ENCODE measurements around the gene WNT9B. TPM values are rescaled to one million over a fixed set of nuclear protein-coding genes. Genes with fewer than 3 reads are reported as not detected.
"Not testable (repeated sequence)": the region's sequence is repeated elsewhere in the genome, so short reads cannot be mapped to it uniquely, and the experiment has no call there.

Gene WNT9B
- total RNA-seq, 1 donor from 2014 or later, result not detected

DNA sequence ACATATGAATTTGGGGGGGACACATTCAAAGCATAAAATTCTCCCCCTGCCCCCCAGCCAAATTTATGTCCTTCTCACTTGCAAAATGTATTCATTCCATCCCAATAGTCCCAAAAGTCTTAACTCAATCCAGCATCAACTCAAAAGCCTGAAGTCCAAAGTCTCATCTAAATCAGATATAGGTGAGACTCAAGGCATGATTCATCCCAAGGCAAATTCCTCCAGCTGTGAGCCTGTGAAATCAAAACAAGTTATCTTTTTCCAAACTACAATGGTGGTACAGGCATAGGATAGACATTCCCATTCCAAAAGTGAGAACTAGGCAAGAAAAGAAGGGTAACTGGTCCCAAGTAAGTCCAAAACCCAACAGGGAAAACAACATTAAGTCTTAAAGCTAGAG lies 65.7 kb downstream of the WNT9B start:
- no peak overlapping the region for H3K27ac ChIP-seq (ENCODE audit: low read depth, low read length)
- H3K9me3 ChIP-seq (ENCODE audit: control insufficient read depth in 3 of 3, low read length in 3 of 3), result no peaks in the 10 kb centered on the region
- no peaks in the 10 kb centered on the region for H3K27me3 ChIP-seq (ENCODE audit: control insufficient read depth in 3 of 3, insufficient read depth in 3 of 3, low read length in 3 of 3)
- no peaks in the 10 kb centered on the region for H3K4me1 ChIP-seq (ENCODE audit: control insufficient read depth in 3 of 3, insufficient read depth in 3 of 3, low read length in 3 of 3)
- no peak overlapping the region for H3K9ac ChIP-seq (ENCODE audit: low read depth in 1 of 3, low read length in 3 of 3)
- H3K4me3 ChIP-seq (ENCODE audit: low read length in 3 of 3), result no peak overlapping the region
- H3K36me3 ChIP-seq (ENCODE audit: control insufficient read depth in 3 of 3, insufficient read depth in 3 of 3, low read length in 3 of 3), result no peaks in the 10 kb centered on the region

DNA sequence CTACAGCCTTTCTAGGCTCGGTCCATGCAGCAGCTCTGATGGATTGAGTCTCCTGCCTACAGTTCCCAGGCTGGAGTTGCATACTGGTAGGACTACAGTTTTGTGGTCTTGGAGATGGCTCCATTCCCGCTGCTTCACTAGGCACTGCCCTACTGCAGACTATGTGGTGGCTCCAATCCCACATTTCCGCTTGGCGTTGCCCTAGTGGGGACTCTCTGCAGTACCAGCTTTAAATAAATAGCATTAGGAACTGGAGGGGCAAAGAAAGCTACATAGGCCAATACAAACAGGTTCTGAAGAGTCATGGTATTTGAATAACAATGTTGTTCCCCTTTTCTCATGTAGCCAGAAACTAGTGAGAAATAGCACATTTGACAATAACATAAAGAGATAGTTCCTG lies 66.1 kb downstream of the WNT9B start:
- no peaks in the 10 kb centered on the region for H3K27me3 ChIP-seq (ENCODE audit: control insufficient read depth in 3 of 3, insufficient read depth in 3 of 3, low read length in 3 of 3)
- no peak overlapping the region for H3K27ac ChIP-seq (ENCODE audit: low read depth, low read length)
- H3K9ac ChIP-seq (ENCODE audit: low read depth in 1 of 3, low read length in 3 of 3), result no peak overlapping the region
- H3K4me1 ChIP-seq (ENCODE audit: control insufficient read depth in 3 of 3, insufficient read depth in 3 of 3, low read length in 3 of 3), result peaks cover 0 to under 1% (median 0%) of the 10 kb centered on the region in 3 donors
- H3K36me3 ChIP-seq (ENCODE audit: control insufficient read depth in 3 of 3, insufficient read depth in 3 of 3, low read length in 3 of 3), result no peaks in the 10 kb centered on the region
- no peak overlapping the region for H3K4me3 ChIP-seq (ENCODE audit: low read length in 3 of 3)
- H3K9me3 ChIP-seq (ENCODE audit: control insufficient read depth in 3 of 3, low read length in 3 of 3), result no peaks in the 10 kb centered on the region

DNA sequence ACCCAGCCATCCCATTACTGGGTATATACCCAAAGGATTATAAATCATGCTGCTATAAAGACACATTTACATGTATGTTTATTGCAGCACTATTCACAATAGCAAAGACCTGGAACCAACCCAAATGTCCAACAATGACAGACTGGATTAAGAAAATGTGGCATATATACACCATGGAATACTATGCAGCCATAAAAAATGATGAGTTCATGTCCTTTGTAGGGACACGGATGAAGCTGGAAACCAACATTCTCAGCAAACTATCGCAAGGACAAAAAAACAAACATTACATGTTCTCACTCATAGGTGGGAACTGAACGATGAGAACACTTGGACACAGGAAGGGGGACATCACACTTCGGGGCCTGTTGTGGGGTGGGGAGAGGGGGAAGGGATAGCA lies 70.6 kb downstream of the WNT9B start:
- peaks cover 9 to 25% (median 12%) of the 10 kb centered on the region in 3 donors for H3K4me1 ChIP-seq (ENCODE audit: control insufficient read depth in 3 of 3, insufficient read depth in 3 of 3, low read length in 3 of 3)
- H3K36me3 ChIP-seq (ENCODE audit: control insufficient read depth in 3 of 3, insufficient read depth in 3 of 3, low read length in 3 of 3); H3K27ac ChIP-seq (ENCODE audit: low read depth, low read length); H3K9ac ChIP-seq (ENCODE audit: low read depth in 1 of 3, low read length in 3 of 3); H3K27me3 ChIP-seq (ENCODE audit: control insufficient read depth in 3 of 3, insufficient read depth in 3 of 3, low read length in 3 of 3); H3K9me3 ChIP-seq (ENCODE audit: control insufficient read depth in 3 of 3, low read length in 3 of 3): not testable (repeated sequence)
- peak overlapping the region in 1 of 3 donors; percentile 95 for H3K4me3 ChIP-seq (ENCODE audit: low read length in 3 of 3)

DNA sequence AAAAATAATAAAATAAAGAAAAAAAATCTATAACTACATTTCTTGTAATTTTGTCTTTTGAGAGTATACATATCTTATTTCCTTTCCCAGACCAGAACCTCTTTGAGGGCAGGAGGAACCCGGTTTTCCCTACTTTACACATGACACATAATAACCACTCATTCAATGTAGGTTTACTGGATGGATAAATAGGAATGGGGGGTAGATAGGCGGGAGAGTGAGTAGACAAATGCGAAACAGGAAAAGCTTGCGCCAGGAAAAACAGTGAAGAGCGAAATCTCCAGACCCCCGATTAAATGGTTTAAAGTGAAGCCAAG lies 71.1 kb downstream of the WNT9B start:
- Histone ChIP-seq H3K9me3 (ENCODE audit: control insufficient read depth in 3 of 3, low read length in 3 of 3) (no peaks in the 10 kb centered on the region), H3K9ac (ENCODE audit: low read depth in 1 of 3, low read length in 3 of 3) (peak overlapping the region; percentile 97 to 99 (median 98)), H3K4me1 (ENCODE audit: control insufficient read depth in 3 of 3, insufficient read depth in 3 of 3, low read length in 3 of 3) (peaks cover 9 to 25% (median 12%) of the 10 kb centered on the region in 3 donors), H3K36me3 (ENCODE audit: control insufficient read depth in 3 of 3, insufficient read depth in 3 of 3, low read length in 3 of 3) (no peaks in the 10 kb centered on the region), H3K4me3 (ENCODE audit: low read length in 3 of 3) (peak overlapping the region; percentile 95 to 97 (median 97)), H3K27me3 (ENCODE audit: control insufficient read depth in 3 of 3, insufficient read depth in 3 of 3, low read length in 3 of 3) (no peaks in the 10 kb centered on the region), H3K27ac (ENCODE audit: low read depth, low read length) (peak overlapping the region; percentile 98)

DNA sequence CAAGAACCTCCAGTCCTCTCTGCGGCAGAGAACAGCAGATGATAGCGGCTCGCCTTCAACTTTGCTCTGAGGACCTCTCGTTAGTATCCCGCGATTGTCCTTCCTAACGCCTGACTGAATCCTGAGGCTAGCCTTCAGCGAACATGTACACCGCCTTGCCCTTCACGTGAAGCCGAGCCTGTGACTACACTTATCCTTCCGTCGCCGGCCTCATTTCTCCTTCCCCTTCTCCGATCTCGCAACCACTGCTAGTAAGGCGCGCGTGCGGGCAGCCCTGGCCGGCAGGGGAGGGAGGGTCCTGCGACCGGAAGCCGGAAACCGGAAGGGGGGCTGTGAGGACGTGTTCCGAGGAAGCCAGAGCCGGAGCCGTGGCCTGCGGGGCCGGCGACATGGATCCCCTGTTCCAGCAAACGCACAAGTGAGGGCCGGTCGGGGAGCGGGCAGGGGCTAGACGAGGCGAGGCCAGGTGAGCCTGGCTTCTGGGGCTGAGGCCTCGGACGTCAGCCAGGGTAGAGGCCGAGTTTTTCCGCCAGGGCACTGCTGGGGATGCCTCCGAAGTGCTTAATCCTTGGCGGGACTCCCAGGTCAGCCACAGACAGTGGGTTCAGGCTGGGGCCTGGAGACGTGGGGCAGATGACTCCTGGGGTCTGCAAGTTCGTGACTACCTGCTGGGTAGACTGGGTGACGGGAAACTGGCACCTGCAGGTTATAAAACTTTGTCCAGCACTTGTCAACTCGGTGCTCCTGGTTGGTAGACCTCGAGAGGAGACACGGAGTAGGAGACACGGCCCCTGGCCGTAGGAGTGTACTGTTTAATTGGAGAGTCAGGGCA lies 71.6 kb downstream of the WNT9B start, which contains the start of gene GOSR2:
GOSR2 (plus strand) TSS at position 357 of the 832 bp plus-strand sequence; CDS start at position 390, 33 bp downstream.
- Histone ChIP-seq H3K9me3 (ENCODE audit: control insufficient read depth in 3 of 3, low read length in 3 of 3) (no peaks in the 10 kb centered on the region), H3K9ac (ENCODE audit: low read depth in 1 of 3, low read length in 3 of 3) (peak within 1 kb of the TSS; percentile 97 to 99 (median 98)), H3K36me3 (ENCODE audit: control insufficient read depth in 3 of 3, insufficient read depth in 3 of 3, low read length in 3 of 3) (no peaks in the 10 kb centered on the region), H3K27me3 (ENCODE audit: control insufficient read depth in 3 of 3, insufficient read depth in 3 of 3, low read length in 3 of 3) (no peaks in the 10 kb centered on the region), H3K27ac (ENCODE audit: low read depth, low read length) (peak within 1 kb of the TSS; percentile 98), H3K4me1 (ENCODE audit: control insufficient read depth in 3 of 3, insufficient read depth in 3 of 3, low read length in 3 of 3) (peaks cover 9 to 27% (median 12%) of the 10 kb centered on the region in 3 donors), H3K4me3 (ENCODE audit: low read length in 3 of 3) (peak within 1 kb of the TSS; percentile 95 to 97 (median 97))

DNA sequence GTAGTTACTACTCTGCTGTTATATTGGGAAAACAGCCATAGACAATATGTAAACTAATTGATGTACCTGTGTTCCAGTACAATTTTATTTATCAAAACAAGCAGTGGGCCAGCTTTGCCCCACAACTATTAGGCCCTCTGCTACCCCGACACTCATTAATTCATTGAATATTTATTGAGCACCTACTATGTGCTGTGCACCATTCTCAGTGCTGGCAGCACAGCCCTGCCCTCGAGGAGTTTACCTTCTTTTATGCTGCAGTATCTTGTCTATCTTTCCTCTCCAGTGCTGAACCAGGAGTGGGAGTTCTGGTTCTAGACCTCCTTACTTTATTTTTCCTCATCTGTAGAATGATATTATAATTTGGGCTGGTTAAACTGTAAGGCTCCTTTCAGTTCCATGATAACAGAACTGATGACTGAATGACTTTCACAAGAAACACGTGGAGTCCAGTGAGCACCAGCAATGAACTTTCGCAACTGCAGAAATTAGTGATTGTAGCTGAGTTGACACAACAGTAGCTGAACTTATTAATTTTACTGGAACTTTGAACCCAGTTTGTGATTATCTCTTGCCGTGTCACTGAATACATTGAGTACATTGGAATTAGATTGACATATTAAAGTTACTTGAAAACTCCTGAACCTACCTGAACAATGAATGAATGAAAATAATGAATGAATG lies 73.9 kb downstream of the WNT9B start:
- Histone ChIP-seq H3K27me3 (ENCODE audit: control insufficient read depth in 3 of 3, insufficient read depth in 3 of 3, low read length in 3 of 3) (no peaks in the 10 kb centered on the region), H3K9ac (ENCODE audit: low read depth in 1 of 3, low read length in 3 of 3) (no peak overlapping the region), H3K27ac (ENCODE audit: low read depth, low read length) (no peak overlapping the region), H3K36me3 (ENCODE audit: control insufficient read depth in 3 of 3, insufficient read depth in 3 of 3, low read length in 3 of 3) (peaks cover 3 to 10% (median 5%) of the 10 kb centered on the region in 3 donors), H3K4me3 (ENCODE audit: low read length in 3 of 3) (no peak overlapping the region), H3K9me3 (ENCODE audit: control insufficient read depth in 3 of 3, low read length in 3 of 3) (no peaks in the 10 kb centered on the region), H3K4me1 (ENCODE audit: control insufficient read depth in 3 of 3, insufficient read depth in 3 of 3, low read length in 3 of 3) (peaks cover 12 to 32% (median 12%) of the 10 kb centered on the region in 3 donors)

DNA sequence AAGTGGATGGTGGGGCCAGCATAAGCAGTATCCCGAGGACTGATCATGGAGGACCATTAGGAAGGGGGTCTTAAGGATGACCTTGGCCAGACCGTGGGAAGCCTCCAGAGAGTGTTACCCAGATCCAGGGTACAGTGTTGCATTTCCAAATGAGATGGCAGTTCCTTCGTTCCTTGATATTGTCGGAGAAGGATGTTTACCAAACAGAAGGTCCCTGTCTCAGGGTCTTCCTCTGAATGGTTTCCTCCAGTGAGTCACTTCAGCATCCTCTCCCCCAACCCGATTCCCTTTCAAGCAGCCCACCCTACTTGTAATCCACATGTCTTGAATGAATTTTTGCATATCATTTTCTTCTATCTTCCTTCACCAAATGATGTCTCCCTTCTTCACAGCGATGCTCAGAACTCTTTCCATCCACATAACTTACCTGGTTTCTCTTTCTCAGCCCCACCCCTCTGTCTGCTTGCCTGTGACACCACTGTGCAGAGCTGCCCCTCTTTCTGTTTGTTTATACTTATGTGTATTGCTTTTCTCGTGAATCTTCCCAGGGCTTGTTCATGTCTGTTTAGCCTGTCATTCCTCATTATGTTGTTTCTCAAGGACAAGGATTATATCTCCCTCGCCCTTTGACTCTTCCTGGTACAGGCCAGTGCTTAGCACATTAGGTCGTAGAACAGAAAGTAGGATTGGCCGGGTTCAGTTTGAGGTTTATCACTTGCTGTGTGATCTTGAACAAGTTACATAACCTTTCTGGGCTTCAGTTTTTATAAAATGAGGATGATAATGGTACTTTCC lies 77.3 kb downstream of the WNT9B start:
- no peak overlapping the region for H3K9ac ChIP-seq (ENCODE audit: low read depth in 1 of 3, low read length in 3 of 3)
- H3K4me3 ChIP-seq (ENCODE audit: low read length in 3 of 3), result no peak overlapping the region
- no peaks in the 10 kb centered on the region for H3K9me3 ChIP-seq (ENCODE audit: control insufficient read depth in 3 of 3, low read length in 3 of 3)
- no peak overlapping the region for H3K27ac ChIP-seq (ENCODE audit: low read depth, low read length)
- H3K4me1 ChIP-seq (ENCODE audit: control insufficient read depth in 3 of 3, insufficient read depth in 3 of 3, low read length in 3 of 3), result peaks cover 12 to 27% (median 12%) of the 10 kb centered on the region in 3 donors
- H3K27me3 ChIP-seq (ENCODE audit: control insufficient read depth in 3 of 3, insufficient read depth in 3 of 3, low read length in 3 of 3), result no peaks in the 10 kb centered on the region
- peaks cover 28 to 40% (median 33%) of the 10 kb centered on the region in 3 donors for H3K36me3 ChIP-seq (ENCODE audit: control insufficient read depth in 3 of 3, insufficient read depth in 3 of 3, low read length in 3 of 3)

DNA sequence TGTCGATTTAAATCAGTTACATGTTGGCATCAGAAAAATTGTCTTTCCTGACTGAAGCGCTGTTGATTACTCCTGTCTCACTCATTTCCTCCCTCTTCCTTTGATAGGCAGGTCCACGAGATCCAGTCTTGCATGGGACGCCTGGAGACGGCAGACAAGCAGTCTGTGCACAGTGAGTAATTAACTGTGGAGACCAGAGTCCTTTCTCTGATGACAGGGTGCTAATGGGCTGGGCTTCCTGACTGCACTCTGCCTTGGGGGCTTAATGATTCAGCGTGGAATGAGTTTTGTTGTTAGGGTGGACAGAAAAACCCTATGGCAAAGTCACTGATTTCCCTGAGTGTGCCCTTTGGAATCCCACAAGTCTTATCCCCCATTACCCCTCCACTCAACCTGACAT lies 78.0 kb downstream of the WNT9B start:
- peaks cover 5 to 19% (median 5%) of the 10 kb centered on the region in 3 donors for H3K4me1 ChIP-seq (ENCODE audit: control insufficient read depth in 3 of 3, insufficient read depth in 3 of 3, low read length in 3 of 3)
- peaks cover 36 to 46% (median 41%) of the 10 kb centered on the region in 3 donors for H3K36me3 ChIP-seq (ENCODE audit: control insufficient read depth in 3 of 3, insufficient read depth in 3 of 3, low read length in 3 of 3)
- no peaks in the 10 kb centered on the region for H3K27me3 ChIP-seq (ENCODE audit: control insufficient read depth in 3 of 3, insufficient read depth in 3 of 3, low read length in 3 of 3)
- H3K4me3 ChIP-seq (ENCODE audit: low read length in 3 of 3), result no peak overlapping the region
- H3K27ac ChIP-seq (ENCODE audit: low read depth, low read length), result no peak overlapping the region
- no peak overlapping the region for H3K9ac ChIP-seq (ENCODE audit: low read depth in 1 of 3, low read length in 3 of 3)
- no peaks in the 10 kb centered on the region for H3K9me3 ChIP-seq (ENCODE audit: control insufficient read depth in 3 of 3, low read length in 3 of 3)

DNA sequence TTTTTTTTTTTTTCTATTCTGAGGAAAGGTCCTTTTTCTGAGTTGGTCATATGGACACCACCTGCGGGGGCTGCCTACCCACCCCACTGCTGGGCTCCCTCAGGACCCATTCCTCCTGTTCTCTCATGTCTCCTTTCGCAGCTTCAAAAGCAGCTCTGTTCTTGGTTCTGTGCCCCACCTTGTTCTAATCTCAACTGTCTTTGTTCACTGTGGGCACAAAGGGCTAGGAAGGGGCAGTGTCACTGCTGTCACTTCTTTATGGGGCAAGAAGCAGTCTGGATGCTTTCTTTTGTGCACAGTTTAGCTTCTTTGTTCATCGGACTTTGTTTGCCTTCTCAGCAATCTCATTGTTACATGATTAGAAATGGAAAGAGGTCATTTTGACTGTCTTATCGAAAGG lies 78.7 kb downstream of the WNT9B start:
- no peak overlapping the region for H3K27ac ChIP-seq (ENCODE audit: low read depth, low read length)
- no peak overlapping the region for H3K9ac ChIP-seq (ENCODE audit: low read depth in 1 of 3, low read length in 3 of 3)
- H3K4me3 ChIP-seq (ENCODE audit: low read length in 3 of 3), result no peak overlapping the region
- peaks cover 2 to 19% (median 3%) of the 10 kb centered on the region in 3 donors for H3K4me1 ChIP-seq (ENCODE audit: control insufficient read depth in 3 of 3, insufficient read depth in 3 of 3, low read length in 3 of 3)
- no peaks in the 10 kb centered on the region for H3K9me3 ChIP-seq (ENCODE audit: control insufficient read depth in 3 of 3, low read length in 3 of 3)
- H3K36me3 ChIP-seq (ENCODE audit: control insufficient read depth in 3 of 3, insufficient read depth in 3 of 3, low read length in 3 of 3), result peaks cover 41 to 53% (median 47%) of the 10 kb centered on the region in 3 donors
- no peaks in the 10 kb centered on the region for H3K27me3 ChIP-seq (ENCODE audit: control insufficient read depth in 3 of 3, insufficient read depth in 3 of 3, low read length in 3 of 3)
